Measurements from ENCODE around the gene FNBP1.

- TF ChIP-seq POLR2A (IDR thresholded peaks at IDR 0.05), result no peak
- TF ChIP-seq, protein P1, sequence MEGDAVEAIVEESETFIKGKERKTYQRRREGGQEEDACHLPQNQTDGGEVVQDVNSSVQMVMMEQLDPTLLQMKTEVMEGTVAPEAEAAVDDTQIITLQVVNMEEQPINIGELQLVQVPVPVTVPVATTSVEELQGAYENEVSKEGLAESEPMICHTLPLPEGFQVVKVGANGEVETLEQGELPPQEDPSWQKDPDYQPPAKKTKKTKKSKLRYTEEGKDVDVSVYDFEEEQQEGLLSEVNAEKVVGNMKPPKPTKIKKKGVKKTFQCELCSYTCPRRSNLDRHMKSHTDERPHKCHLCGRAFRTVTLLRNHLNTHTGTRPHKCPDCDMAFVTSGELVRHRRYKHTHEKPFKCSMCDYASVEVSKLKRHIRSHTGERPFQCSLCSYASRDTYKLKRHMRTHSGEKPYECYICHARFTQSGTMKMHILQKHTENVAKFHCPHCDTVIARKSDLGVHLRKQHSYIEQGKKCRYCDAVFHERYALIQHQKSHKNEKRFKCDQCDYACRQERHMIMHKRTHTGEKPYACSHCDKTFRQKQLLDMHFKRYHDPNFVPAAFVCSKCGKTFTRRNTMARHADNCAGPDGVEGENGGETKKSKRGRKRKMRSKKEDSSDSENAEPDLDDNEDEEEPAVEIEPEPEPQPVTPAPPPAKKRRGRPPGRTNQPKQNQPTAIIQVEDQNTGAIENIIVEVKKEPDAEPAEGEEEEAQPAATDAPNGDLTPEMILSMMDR (IDR thresholded peaks at IDR 0.05 in 4 of 5, conservative IDR thresholded peaks at IDR 0.05 in 1 of 5), result no peak
Measured at GRCh38 chr9:130069048-130069447, 26.1 kb upstream of the FNBP1 start.
